ENCODE results near the gene PARK7. TPM values are rescaled to one million over a fixed set of nuclear protein-coding genes. Genes with fewer than 3 reads are reported as not detected.

The PARK7 gene
- total and polyA plus RNA-seq, 4 donors: 140 to 392 (median 267) TPM

DNA sequence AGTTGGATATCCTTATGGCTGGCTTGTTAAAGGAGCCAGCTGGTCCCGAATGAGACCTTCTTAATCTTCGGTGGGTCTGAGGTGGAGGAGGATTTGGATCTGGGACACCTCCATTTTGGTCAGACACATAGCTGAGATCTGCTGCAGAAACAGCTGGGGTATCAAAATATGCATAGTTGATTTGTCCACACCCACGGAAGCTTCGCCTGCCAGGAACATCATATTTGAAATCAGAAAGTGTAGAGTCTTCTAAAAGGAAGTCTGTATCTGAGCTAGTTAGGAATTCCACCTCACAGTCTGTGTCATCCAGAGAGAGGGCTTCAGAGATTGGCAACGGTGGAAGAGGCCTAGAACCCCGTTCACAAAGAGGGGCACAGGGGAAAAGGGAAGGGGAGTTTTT, 52.3 kb downstream of the PARK7 start:
- no peaks in the 10 kb centered on the region for H3K27me3 ChIP-seq (ENCODE audit: control insufficient read depth in 3 of 3, insufficient read depth in 3 of 3, low read length in 2 of 3)
- no peak overlapping the region for H3K4me3 ChIP-seq
- TF ChIP-seq, protein P1, sequence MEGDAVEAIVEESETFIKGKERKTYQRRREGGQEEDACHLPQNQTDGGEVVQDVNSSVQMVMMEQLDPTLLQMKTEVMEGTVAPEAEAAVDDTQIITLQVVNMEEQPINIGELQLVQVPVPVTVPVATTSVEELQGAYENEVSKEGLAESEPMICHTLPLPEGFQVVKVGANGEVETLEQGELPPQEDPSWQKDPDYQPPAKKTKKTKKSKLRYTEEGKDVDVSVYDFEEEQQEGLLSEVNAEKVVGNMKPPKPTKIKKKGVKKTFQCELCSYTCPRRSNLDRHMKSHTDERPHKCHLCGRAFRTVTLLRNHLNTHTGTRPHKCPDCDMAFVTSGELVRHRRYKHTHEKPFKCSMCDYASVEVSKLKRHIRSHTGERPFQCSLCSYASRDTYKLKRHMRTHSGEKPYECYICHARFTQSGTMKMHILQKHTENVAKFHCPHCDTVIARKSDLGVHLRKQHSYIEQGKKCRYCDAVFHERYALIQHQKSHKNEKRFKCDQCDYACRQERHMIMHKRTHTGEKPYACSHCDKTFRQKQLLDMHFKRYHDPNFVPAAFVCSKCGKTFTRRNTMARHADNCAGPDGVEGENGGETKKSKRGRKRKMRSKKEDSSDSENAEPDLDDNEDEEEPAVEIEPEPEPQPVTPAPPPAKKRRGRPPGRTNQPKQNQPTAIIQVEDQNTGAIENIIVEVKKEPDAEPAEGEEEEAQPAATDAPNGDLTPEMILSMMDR (IDR thresholded peaks at IDR 0.05; ENCODE audit: control extremely low read depth, extremely low read depth): no peak
- DNase-seq (no peak), ATAC-seq (ENCODE audit: insufficient read depth, low FRiP score) (no peak)
- 84 to 86% methylated on average over 6 of the region's 6 CpGs for WGBS, 2 donors
- H3K36me3 ChIP-seq (ENCODE audit: control insufficient read depth in 4 of 4, insufficient read depth in 4 of 4, low read length in 4 of 4): peaks cover 7 to 24% (median 18%) of the 10 kb centered on the region in 4 donors
- peaks cover 1 to 31% (median 15%) of the 10 kb centered on the region in 5 donors for H3K4me1 ChIP-seq (ENCODE audit: control insufficient read depth in 5 of 5, insufficient read depth in 5 of 5, low read length in 5 of 5)
- no peaks in the 10 kb centered on the region for H3K9me3 ChIP-seq (ENCODE audit: control insufficient read depth in 4 of 4, insufficient read depth in 3 of 4, low read length in 3 of 4)
- no peak overlapping the region for H3K27ac ChIP-seq (ENCODE audit: low read depth in 1 of 2, low read length in 1 of 2)
- H3K9ac ChIP-seq (ENCODE audit: insufficient read depth in 1 of 2, low read length in 2 of 2): no peak overlapping the region

DNA sequence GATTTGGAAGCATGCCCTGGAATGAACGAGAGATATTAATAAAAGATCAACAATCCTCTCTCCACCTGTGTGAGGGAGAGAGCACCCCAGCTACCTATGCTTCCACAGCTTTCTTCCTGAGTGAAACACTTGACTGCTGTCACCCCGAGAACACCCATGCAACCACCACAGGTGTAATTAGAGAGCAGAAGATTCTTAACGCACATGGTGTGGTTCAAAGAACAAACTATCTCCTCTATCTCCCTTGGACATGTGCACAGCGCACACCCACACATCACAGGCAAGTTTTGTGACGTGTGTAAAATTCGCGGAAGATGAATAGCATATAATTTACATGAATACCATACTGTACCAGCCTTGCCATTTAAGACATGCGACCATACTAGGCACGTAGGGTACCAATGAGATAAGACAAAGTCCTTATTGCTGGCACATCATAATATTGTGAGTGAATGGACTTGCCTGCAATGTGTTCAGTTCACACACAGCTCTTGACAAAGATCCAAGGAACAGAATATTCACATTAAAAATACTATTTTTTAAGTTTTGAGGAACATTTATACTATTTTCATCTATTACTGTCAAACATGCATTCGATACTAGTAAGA, 53.0 kb downstream of the PARK7 start:
- Histone ChIP-seq H3K4me1 (ENCODE audit: control insufficient read depth in 5 of 5, insufficient read depth in 5 of 5, low read length in 5 of 5) (peaks cover 1 to 34% (median 18%) of the 10 kb centered on the region in 5 donors), H3K36me3 (ENCODE audit: control insufficient read depth in 4 of 4, insufficient read depth in 4 of 4, low read length in 4 of 4) (peaks cover 7 to 24% (median 18%) of the 10 kb centered on the region in 4 donors), H3K9ac (ENCODE audit: insufficient read depth in 1 of 2, low read length in 2 of 2) (no peak overlapping the region), H3K4me3 (no peak overlapping the region), H3K27ac (ENCODE audit: low read depth in 1 of 2, low read length in 1 of 2) (peak overlapping the region in 1 of 2 donors; percentile 26), H3K9me3 (ENCODE audit: control insufficient read depth in 4 of 4, insufficient read depth in 3 of 4, low read length in 3 of 4) (no peaks in the 10 kb centered on the region), H3K27me3 (ENCODE audit: control insufficient read depth in 3 of 3, insufficient read depth in 3 of 3, low read length in 2 of 3) (no peaks in the 10 kb centered on the region)
- DNase-seq: no peak
- ATAC-seq (ENCODE audit: insufficient read depth, low FRiP score): no peak
- WGBS, 2 donors: 85 to 89% methylated on average over 10 of the region's 10 CpGs
- TF ChIP-seq, protein P1 (IDR thresholded peaks at IDR 0.05; ENCODE audit: control extremely low read depth, extremely low read depth): no peak

DNA sequence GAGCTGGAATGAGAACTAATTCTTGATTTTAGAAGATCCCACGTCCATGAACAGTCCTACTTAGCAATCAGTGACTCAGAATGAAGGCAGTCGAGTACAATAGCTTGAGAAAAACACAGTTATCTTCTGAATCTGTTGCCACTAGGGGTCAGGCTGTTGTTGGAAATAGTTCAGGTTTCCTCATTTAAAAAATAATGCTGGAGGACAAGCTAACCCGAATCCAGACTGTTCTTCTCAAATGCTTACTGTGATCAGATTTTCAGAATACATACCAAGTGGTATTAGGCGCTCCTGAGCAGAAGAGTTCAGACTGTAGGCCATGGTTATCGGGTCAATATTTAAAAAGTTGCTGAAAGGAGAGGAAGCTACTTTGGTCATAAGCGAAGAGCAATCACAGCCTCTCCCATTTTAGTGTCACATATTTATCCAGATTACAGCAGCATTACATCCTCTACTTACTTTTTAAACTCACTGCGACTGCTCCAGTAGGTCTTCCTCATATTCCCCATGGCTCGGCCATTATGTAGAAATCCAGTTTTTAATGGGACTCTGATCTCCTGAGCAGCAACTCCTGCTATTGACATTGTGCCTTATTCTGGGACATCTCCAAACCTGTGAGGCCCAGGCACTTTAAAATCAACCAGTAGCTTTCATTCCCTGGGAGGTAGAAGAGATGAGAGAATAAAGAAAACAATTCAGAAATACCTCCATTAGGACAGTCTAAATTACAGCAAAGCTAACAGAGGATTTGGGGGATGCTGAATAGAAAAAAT, 53.7 kb downstream of the PARK7 start:
- TF ChIP-seq, protein P1 (IDR thresholded peaks at IDR 0.05; ENCODE audit: control extremely low read depth, extremely low read depth): peak; percentile 50
- Histone ChIP-seq H3K4me1 (ENCODE audit: control insufficient read depth in 5 of 5, insufficient read depth in 5 of 5, low read length in 5 of 5) (peaks cover 1 to 34% (median 18%) of the 10 kb centered on the region in 5 donors), H3K27me3 (ENCODE audit: control insufficient read depth in 3 of 3, insufficient read depth in 3 of 3, low read length in 2 of 3) (no peaks in the 10 kb centered on the region), H3K4me3 (no peak overlapping the region), H3K27ac (ENCODE audit: low read depth in 1 of 2, low read length in 1 of 2) (peak overlapping the region; percentile 26 to 50), H3K36me3 (ENCODE audit: control insufficient read depth in 4 of 4, insufficient read depth in 4 of 4, low read length in 4 of 4) (peaks cover 7 to 24% (median 18%) of the 10 kb centered on the region in 4 donors), H3K9ac (ENCODE audit: insufficient read depth in 1 of 2, low read length in 2 of 2) (peak overlapping the region in 1 of 2 donors; percentile 38), H3K9me3 (ENCODE audit: control insufficient read depth in 4 of 4, insufficient read depth in 3 of 4, low read length in 3 of 4) (no peaks in the 10 kb centered on the region)
- 24 to 36% methylated on average over 8 of the region's 8 CpGs for WGBS, 2 donors
- ATAC-seq (ENCODE audit: insufficient read depth, low FRiP score): peak; percentile 22
- peak; percentile 62 to 92 (median 92) for DNase-seq

All from lung (tissue), 12 donors.